Motor neuron (in vitro differentiated cells): ENCODE results near the gene AMIGO3. TPM values are rescaled to one million over a fixed set of nuclear protein-coding genes. Genes with fewer than 3 reads are reported as not detected.

Experiments used
- ATAC-seq, 8 experiments: fragments of 200-7000 bp; cut with Tn5 transposase; replicated peaks in 6 of 8; 2 replicates each; pipeline ENCODE4 v1.8.0; 2021; ENCODE audit warnings: mild to moderate bottlenecking in 8 of 8, moderate library complexity in 8 of 8
- H3K27ac ChIP-seq, 2 donors: fragments of 250-450 bp; sonication (Bioruptor Pico); 2 replicates each; pipeline ENCODE4 v1.9.0; 2021; ENCODE audit warnings: antibody characterized with exemption in 2 of 2, mild to moderate bottlenecking in 2 of 2, moderate library complexity in 1 of 2
- H3K4me1 ChIP-seq, 2 donors: fragments of 250-450 bp; sonication (Bioruptor Pico); replicated peaks in 1 of 2; 2 replicates each; pipeline ENCODE4 v1.6.1; 2021; ENCODE audit warnings: antibody characterized with exemption in 2 of 2, mild to moderate bottlenecking in 2 of 2, moderate library complexity in 1 of 2
- H3K4me3 ChIP-seq, 5 donors: fragments of 250-450 bp; sonication (Bioruptor Pico); 2 replicates each; pipeline ENCODE4 v1.9.0; 2021; ENCODE audit warnings: antibody characterized with exemption in 5 of 5, mild to moderate bottlenecking in 5 of 5, moderate library complexity in 4 of 5
- WGBS, 10 experiments: fragments of 450-650 bp; shearing (Covaris generic); methylation state at CpG; one replicate each; pipeline ENCODE4 v1.0.0; 2022; 5-methylcytosine and 5-hydroxymethylcytosine counted together
- in situ Hi-C, 9 experiments: fragments of 400-800 bp; cut with MboI; loops; one replicate each; pipeline ENCODE4 v1.15.0; 2021; ENCODE audit warnings: low sequenced_read_pairs in 9 of 9, low pct_unique_long_range_greater_than_20kb in 2 of 9; ENCODE audit not compliant: unreplicated experiment in 9 of 9
- total RNA-seq, 8 experiments: library from RNA; unstranded; fragments of 300-600 nt; gene quantifications; 2 replicates each; pipeline versions ENCODE4 v1.2.3 to v1.2.4, GENCODE V29; 2022

Gene AMIGO3
- total RNA-seq, 8 experiments from 2014 or later = 0.82 to 3.8 (median 2.3) TPM; not detected in 1

- Histone ChIP-seq H3K4me3 (no peak overlapping the region), H3K4me1 (no peaks in the 10 kb centered on the region), H3K27ac (no peak overlapping the region)
- in situ Hi-C loops = no loop called here
- no peak for ATAC-seq
- 92 to 100% (median 100%) methylated on average over 1 to 8 of the region's 11 CpGs; no CpG with 5 or more reads in 2 of the 10 experiments for WGBS, 10 experiments
Measured at GRCh38 chr3:49738067-49738713, 18.7 kb upstream of the AMIGO3 start.

- WGBS, 10 experiments = 80 to 100% (median 97%) methylated on average over 1 to 4 of the region's 6 CpGs; no CpG with 5 or more reads in 6 of the 10 experiments
- no peak overlapping the region for H3K4me3 ChIP-seq
- no peaks in the 10 kb centered on the region for H3K4me1 ChIP-seq
- in situ Hi-C loops = no loop called here
- ATAC-seq = no peak
- H3K27ac ChIP-seq = no peak overlapping the region
Measured at GRCh38 chr3:49734752-49735151, 15.3 kb upstream of the AMIGO3 start.

- peak in 2 of 8 experiments; percentile 28 to 36 for ATAC-seq
- 56 to 100% (median 100%) methylated on average over 1 of the region's 1 CpG; no CpG with 5 or more reads in 5 of the 10 experiments for WGBS, 10 experiments
- no peak overlapping the region for H3K27ac ChIP-seq
- in situ Hi-C loops = no loop called here
- no peaks in the 10 kb centered on the region for H3K4me1 ChIP-seq
- no peak overlapping the region for H3K4me3 ChIP-seq
Measured at GRCh38 chr3:49733551-49733950, 14.1 kb upstream of the AMIGO3 start.

GRCh38 chr3:49732597-49732996 is 13.1 kb upstream of the AMIGO3 start:
- H3K27ac ChIP-seq = no peak overlapping the region
- WGBS, 10 experiments = 67 to 100% (median 92%) methylated on average over 1 to 10 of the region's 11 CpGs
- H3K4me1 ChIP-seq = no peaks in the 10 kb centered on the region
- no peak for ATAC-seq
- in situ Hi-C loops = no loop called here
- no peak overlapping the region for H3K4me3 ChIP-seq

GRCh38 chr3:49729966-49730609 is 10.6 kb upstream of the AMIGO3 start:
- in situ Hi-C loops = no loop called here
- no peak for ATAC-seq
- WGBS, 10 experiments = 81 to 100% (median 100%) methylated on average over 1 to 4 of the region's 4 CpGs; no CpG with 5 or more reads in 5 of the 10 experiments
- Histone ChIP-seq H3K4me1 (no peaks in the 10 kb centered on the region), H3K27ac (no peak overlapping the region), H3K4me3 (no peak overlapping the region)

- in situ Hi-C loops = no loop called here
- ATAC-seq = no peak
Measured at GRCh38 chr3:49727924-49728361, 8.5 kb upstream of the AMIGO3 start.

GRCh38 chr3:49727154-49727923 is 7.9 kb upstream of the AMIGO3 start:
- Histone ChIP-seq H3K4me3 (no peak overlapping the region), H3K27ac (no peak overlapping the region), H3K4me1 (peaks cover 11 to 13% of the 10 kb centered on the region in 2 donors)
- in situ Hi-C loops = no loop called here
- WGBS, 10 experiments = 78 to 100% (median 97%) methylated on average over 1 to 5 of the region's 19 CpGs; no CpG with 5 or more reads in 2 of the 10 experiments
- ATAC-seq = no peak

More at GRCh38 chr3:49727924-49728361, 8.5 kb upstream of the AMIGO3 start:
- Histone ChIP-seq H3K27ac (no peak overlapping the region), H3K4me1 (peaks cover 6 to 9% of the 10 kb centered on the region in 2 donors), H3K4me3 (no peak overlapping the region)
- 92 to 100% (median 100%) methylated on average over 1 to 12 of the region's 15 CpGs; no CpG with 5 or more reads in 3 of the 10 experiments for WGBS, 10 experiments

- in situ Hi-C loops = no loop called here
- Histone ChIP-seq H3K27ac (no peak overlapping the region), H3K4me3 (no peak overlapping the region), H3K4me1 (peaks cover 11 to 13% of the 10 kb centered on the region in 2 donors)
- 67 to 100% (median 89%) methylated on average over 1 to 5 of the region's 11 CpGs; no CpG with 5 or more reads in 5 of the 10 experiments for WGBS, 10 experiments
- no peak for ATAC-seq
Measured at GRCh38 chr3:49725906-49726681, 6.6 kb upstream of the AMIGO3 start.

GRCh38 chr3:49724586-49724985 is 5.1 kb upstream of the AMIGO3 start:
- peaks cover 15 to 18% of the 10 kb centered on the region in 2 donors for H3K4me1 ChIP-seq
- H3K27ac ChIP-seq = peak overlapping the region in 1 of 2 donors; percentile 72
- peak in 1 of 8 experiments; percentile 0 for ATAC-seq
- H3K4me3 ChIP-seq = peak overlapping the region; percentile 80 to 98 (median 93)
- in situ Hi-C loops = no loop called here
- 18 to 32% methylated on average over 5 of the region's 6 CpGs; no CpG with 5 or more reads in 8 of the 10 experiments for WGBS, 10 experiments

- Histone ChIP-seq H3K27ac (peak within 1 kb of the TSS; percentile 93 to 96), H3K4me1 (peaks cover 15 to 20% of the 10 kb centered on the region in 2 donors), H3K4me3 (peak within 1 kb of the TSS; percentile 80 to 98 (median 93))
- ATAC-seq = peak; percentile 74 to 85 (median 82)
- in situ Hi-C loops = no loop called here
- 0 to 2% (median 0%) methylated on average over 1 to 27 of the region's 102 CpGs; no CpG with 5 or more reads in 1 of the 10 experiments for WGBS, 10 experiments
Measured at GRCh38 chr3:49723628-49724551, 4.4 kb upstream of the AMIGO3 start, which contains the start of gene GMPPB. TSS of gene GMPPB (minus strand) at chr3:49723951. CDS start at chr3:49723726, 225 bp downstream.

- Histone ChIP-seq H3K27ac (peak overlapping the region; percentile 93 to 96), H3K4me1 (peaks cover 20 to 25% of the 10 kb centered on the region in 2 donors), H3K4me3 (peak overlapping the region; percentile 80 to 98 (median 93))
- in situ Hi-C loops = no loop called here
- peak; percentile 4 to 33 (median 14) for ATAC-seq
- 0 to 2% (median 0%) methylated on average over 1 to 9 of the region's 20 CpGs; no CpG with 5 or more reads in 5 of the 10 experiments for WGBS, 10 experiments
Measured at GRCh38 chr3:49723296-49723627, 3.8 kb upstream of the AMIGO3 start.
